SK-MEL-5 (cell line): ENCODE results near the gene ARHGEF6. TPM values are rescaled to one million over a fixed set of nuclear protein-coding genes. Genes with fewer than 3 reads are reported as not detected.

Experiments used
- DNase-seq: peaks from one replicate; pipeline ENCODE4 v3.0.0-alpha.2; 2016; ENCODE audit warnings: low read depth, low spot score
- in situ Hi-C: cut with HindIII; loops from 2 replicates; pipeline ENCODE4 v1.10.0; 2016; ENCODE audit warnings: low sequenced_read_pairs, high pct_unique_total_duplicates, low pct_unique_long_range_greater_than_20kb
- total RNA-seq: library from RNA; depleted of rRNA; stranded (reverse); fragments of >200 nt; shearing (Covaris generic); gene quantifications from 2 replicates; pipeline ENCODE4 v1.2.3, GENCODE V29; 2014

Gene ARHGEF6
- total RNA-seq, 1 experiment from 2014 or later, result 3.3 TPM

DNA sequence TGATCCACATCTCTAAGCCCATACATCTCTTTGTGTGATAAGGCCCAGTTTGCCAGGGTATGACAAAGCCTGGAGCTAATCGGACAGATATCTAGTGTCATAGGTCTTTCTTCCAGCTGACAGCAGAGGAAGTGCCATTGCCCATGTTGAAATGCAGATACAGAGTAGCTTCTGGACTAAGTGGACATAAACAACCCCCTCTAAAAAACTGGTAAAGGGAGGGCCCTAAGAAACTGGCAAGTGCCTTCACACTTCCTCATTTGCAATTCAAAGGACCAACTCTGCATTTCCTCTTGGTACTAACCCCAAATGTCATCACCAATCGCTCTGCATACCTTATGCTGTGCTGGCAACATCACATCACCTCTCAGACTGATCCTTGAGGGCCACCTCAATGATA, 20.8 kb downstream of the ARHGEF6 start:
- DNase-seq, result no peak
- in situ Hi-C loops, result no loop called here

DNA sequence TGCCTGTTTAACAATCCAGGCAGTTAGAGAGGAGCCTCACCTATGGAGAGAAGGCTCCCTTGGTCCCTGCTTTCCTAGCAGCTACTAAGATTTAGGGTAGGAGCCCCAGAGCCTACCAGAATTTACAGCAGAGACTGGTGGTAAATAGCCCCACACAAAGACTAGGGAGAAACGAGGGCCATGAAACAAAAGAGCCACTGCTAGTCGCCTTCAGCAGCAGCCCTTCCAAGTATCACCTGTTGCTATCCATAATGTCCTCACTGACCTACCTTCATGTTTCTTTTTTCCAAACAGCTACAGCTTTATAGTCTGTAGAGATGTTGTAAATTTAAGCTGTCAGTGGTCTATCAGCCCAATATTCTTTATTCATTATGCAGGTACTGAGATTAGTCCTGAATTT, 25.3 kb downstream of the ARHGEF6 start:
- no peak for DNase-seq
- in situ Hi-C loops, result no loop called here

DNA sequence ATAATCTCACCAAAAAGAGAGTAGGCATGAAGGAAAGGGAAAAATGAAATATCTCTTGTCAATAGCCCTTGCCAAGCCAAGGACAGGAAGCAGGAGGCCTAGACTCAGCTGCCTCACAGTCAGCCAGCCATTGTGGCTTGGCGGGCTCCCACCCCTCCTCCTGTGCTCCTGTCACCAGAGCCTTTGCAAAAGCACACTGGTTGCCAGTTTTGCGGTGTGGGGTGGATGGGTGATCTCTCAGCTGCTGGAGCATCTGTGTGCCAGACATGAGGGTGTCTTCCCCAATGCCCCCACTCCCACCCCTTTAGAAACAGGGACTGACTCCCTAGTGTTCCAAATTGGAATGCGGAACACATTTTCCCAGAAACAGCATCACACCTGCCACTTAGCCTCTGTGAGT, 26.1 kb downstream of the ARHGEF6 start:
- DNase-seq, result no peak
- in situ Hi-C loops, result no loop called here

DNA sequence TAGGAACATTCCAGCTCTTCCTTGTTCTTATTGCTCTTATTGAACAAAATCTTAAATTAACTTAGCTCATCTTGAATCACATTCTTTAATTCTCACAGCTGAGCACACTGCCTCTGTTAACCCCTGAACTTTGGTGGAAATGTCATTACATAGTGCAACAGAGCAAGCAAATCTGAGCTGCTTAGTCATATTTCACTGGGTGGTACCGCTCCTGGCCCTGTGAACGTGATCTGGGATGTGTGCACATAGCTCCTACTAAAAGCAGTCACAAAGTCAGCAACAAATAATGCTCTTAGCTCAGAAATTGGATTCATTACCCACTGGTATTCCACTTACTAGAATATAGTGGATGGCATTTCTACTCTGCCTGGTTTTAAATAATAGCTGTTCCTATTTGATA, 27.9 kb downstream of the ARHGEF6 start:
- DNase-seq, result no peak
- in situ Hi-C loops, result no loop called here

DNA sequence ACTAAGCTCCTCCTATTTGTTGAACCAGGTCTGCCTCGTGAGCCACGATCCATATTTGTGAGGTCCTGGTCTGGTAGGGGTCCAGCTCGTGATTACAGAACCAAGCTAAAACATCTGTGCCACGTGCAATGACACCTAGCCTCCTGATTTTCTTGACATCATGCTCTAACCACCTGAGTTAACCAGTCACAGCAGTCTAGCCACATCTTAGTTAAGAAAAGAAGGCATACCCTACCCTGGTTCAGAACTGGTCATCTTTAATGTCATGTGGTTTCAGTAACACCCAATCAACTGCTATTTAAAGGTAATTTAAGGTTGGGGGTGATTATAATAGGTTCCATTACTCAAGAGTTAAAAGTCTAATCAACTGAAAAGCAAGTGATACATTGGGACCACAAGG, 28.4 kb downstream of the ARHGEF6 start:
- no peak for DNase-seq
- in situ Hi-C loops, result no loop called here

DNA sequence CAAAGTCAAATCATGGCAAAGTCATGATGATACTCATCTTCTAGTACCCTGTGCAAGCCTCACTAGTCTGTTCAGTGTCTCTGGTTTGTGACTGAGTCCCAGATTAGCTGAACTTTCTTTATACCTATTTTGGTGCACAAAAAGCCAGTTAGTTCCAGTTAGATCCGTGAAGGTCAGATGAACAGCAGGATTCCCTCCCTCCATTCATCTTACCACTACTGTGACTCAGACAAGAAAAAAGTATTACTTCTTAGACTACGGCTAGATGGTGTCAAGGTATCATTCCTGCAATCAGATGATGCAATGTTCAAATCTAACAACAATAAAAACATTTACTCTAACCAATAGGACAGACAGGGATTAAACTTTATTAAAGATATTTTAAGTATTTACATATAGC, 30.4 kb downstream of the ARHGEF6 start:
- in situ Hi-C loops, result no loop called here
- no peak for DNase-seq

DNA sequence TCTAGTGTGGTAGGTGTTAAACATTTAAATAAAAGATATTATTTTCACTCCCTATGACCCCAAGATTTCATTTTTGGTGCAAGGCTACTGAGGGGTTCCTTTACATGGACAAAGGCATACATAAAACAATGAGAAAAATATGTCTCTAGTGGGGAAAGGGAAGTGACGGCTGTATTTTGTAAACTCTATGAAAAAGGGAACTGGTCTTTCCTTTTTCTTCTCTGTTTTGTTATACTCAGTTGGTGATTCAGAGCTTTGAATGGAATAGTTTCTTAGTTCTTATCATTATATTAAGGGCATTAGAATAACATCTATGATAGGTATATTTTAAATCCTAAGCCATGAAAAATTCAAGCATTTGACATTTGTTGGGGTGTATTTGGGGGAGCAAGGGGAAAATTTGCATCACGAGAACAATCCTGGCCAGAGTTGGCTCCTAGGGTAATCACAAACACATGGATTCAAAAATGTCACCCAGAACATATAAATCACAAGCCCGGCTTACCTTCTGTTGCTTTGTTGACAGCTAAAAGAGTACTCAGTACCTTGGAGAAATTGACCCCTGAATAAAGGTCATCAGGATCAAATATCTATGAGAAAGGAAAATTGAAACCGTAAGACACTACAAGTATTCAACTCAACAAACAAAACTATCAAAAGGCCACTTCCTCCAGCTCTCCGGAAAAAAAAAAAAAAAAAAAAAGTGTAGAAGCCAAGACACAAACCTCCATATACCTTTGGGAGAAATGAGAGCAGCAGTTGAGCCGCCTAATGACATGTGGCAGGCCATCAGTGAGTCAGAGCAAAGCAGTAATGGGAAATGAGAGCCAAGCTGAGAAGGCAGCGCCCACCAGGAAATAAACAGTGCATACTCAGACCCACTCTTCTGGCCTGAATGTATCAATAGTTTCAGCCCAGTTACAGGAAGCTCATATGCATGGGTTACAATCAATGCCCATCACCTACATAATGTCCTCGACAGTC, 33.4 kb downstream of the ARHGEF6 start:
- DNase-seq, result no peak
- in situ Hi-C loops, result no loop called here

DNA sequence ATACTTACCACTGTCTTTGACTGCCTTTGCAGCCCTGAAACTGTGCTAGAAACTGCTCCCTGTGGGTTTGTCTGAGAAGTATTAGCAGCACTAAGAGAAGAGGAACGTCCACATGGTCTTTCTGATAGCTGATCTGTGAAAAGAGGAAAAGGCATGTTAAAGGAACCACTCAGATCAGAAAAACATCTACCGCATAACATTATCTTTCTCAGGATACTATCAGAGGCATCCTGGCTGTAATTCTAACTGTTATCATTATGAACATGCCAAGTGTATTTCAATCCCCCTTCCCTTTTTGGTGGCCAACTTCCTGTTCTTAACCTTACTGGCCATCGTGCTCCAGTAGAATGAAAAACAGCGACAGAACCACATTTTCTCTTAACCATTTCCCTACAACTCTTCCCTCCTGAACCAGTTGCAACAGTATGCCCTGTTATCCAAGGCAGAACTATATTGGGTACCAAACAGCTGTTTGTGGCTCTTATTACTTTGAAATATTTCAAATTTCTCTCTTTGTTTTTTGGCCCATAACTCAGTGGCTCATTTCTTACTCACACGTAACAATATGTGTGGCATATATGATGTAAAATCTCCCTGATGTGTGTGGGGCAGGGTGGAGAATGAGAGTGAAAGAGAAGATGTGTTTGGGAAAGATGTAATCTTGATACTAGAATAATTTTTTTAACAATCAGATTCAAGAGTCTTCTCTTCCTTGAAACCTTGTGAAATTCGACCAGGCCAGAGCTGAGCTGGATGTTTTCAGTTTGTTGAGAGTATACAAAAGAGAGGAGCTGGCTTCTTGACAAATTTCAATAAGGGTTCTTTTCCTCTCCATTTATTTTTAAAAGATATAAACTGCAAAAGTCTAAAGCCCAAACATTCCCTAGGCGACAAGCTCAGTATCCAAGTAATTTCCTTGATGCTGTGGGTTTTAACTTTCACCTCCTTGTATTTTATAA, 35.2 kb downstream of the ARHGEF6 start:
- in situ Hi-C loops, result no loop called here

DNA sequence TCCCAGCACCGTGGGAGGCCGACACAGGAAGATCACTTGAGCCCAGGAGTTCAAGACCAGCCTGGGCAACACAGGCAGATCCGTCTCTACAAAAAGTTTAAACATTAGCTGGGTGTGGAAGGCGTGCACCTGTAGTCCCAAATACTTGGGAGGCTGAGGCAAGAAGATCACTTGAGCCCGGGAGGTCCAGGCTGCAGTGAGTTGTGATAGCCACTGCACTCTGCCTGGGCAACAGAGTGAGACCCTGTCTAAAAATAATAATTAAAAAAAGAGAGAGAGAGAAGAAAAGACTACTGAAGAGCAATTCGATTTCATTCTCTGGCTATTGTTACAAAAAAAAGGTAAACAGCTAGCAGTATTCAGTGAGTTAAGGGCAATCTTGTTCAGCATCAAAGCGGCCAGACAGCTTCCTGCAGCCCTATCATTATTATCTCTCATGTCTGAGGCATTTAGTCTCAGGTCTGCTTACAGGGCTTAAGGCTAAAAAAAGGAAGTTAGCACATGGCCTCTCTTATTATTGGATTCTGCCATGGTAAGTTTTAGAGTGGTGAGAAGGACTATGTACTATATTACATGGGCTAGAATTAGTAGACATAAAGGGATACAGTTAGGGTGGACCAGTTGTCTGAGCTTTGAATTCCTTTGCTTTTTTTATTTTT, 37.9 kb downstream of the ARHGEF6 start:
- in situ Hi-C loops, result no loop called here
- DNase-seq, result no peak

More for the DNA sequence above, 35.2 kb downstream of the ARHGEF6 start:
- no peak for DNase-seq

DNA sequence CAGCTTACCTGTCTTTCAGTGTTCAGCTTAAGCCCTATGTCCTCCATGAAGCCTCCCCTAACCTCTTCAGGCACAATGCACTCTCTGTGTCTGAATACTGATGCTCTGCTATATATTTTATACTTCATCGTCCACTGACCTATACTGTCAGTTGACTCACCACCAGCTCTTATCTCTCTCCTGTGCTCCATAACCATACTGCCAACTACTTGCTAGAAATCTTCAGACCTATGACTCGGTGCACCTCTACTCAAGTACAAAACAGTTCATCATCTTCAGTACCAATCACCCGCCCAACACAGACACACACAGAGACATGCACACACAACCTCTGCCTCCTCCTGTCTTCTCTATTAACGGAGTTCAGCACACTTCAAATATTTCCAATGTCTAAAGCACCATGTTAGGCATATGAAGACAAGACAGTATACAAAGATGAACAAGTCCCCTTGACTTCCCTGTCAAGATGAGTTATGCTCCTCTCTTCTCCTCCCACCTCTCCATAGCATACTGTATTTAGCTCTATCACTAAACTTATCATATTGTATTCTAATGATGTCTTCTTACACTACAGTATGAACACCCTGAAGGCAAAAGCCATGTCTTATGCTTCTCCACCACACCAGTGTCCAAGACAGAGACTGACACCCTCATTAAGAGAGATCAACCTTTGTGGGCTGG, 42.5 kb downstream of the ARHGEF6 start:
- in situ Hi-C loops, result no loop called here
- DNase-seq, result no peak

DNA sequence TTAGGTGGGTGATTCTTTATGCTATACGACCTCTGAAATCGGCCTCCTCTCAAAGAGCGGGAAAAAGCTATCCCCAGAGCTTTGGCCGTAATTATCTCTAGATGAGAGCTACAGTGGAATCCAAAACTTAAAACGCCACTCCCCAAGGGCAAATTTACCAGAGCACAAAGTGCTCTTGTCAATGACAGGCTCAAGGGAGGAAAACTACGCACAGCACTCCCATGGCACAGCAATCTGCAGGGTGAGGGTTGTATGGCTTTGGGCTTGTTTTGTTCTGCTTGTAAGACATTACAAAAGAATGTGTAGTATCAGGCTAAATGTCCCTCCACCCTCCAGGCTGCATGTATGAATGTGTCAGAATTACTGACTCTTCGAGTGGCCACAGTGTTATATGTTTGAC, 44.0 kb downstream of the ARHGEF6 start:
- in situ Hi-C loops, result no loop called here
- peak; percentile 91 for DNase-seq

DNA sequence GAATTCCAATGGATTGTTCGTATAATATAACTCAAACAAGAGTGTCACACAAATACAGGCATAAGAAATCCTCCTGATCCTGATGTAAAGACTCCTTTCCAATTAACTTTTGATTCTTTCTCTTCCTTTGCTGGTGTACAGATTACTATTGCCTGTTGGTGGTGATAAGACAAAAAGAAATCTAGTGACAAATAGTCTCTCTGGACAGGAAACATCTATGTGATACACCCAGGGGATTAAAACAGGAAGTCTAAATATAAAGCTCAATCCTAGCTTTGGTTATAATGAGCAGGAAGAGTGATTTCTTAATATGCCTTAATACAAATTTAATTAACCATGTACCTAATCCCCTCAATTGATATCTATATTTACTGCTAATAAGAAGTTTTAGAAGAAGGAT, 45.1 kb downstream of the ARHGEF6 start:
- in situ Hi-C loops, result no loop called here
- DNase-seq, result no peak

DNA sequence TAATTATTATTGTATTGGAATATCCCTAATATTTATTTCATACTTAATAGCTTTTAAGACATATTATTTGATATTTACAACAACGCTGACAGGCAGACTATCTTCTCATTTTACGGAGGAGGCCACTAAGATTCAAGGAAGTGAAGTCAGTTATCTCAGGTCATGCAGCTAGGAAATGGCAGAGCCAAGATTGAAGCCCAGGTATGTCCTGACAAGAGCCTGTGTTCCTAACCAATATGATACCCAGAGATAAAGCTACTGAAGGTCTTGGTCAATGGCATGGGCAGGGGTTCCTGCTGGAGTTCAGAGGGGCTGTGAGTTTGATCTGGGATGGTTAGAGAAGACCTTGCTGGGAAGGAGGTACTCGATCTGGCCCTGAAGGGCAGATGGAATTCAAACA, 47.1 kb downstream of the ARHGEF6 start:
- no peak for DNase-seq
- in situ Hi-C loops, result no loop called here

DNA sequence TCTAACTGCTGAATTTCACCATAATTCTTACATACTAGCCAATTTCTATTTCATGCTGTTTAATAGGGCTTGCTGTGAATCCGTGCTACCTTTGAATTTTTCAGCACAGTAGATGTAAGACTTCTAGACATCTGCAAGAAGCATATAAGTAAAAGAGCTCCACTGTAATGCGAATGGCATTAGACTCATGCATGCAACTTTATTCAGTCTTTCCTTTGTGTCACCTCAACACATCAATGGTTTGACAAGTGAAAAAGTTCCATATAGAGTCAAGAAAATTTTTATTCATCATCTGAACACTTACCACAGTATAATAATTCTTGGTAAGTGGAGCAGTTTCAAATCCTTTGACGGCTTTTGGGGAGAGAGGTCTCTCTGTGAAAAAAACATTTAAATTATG, 48.9 kb downstream of the ARHGEF6 start:
- no peak for DNase-seq
- in situ Hi-C loops, result no loop called here

DNA sequence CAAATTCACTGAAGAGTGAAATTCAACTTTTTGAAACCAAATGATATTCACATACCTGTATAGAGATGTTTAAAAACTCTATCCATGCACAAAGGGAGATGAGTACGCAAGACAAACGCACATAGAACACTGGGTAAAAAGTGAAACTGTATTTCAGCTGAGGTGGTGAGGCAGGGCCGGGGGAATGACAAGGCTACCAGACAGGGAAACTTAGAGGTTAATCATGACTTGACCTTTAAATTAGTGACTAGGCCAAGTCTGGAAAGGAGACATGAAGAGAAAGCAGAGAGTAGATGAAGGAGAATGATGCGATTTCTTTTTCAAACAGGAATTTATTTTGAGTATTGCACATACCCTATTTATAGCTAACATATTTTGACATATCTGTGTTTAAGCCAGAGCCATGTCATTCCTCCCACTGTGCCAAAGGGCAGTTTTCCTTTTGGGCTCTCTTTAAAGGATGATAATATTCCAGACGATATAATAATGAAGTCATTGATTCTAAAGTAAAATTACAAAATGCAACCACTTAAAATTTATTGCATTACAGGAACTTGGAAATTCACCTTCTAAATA, 49.4 kb downstream of the ARHGEF6 start:
- in situ Hi-C loops, result no loop called here
- DNase-seq, result no peak

DNA sequence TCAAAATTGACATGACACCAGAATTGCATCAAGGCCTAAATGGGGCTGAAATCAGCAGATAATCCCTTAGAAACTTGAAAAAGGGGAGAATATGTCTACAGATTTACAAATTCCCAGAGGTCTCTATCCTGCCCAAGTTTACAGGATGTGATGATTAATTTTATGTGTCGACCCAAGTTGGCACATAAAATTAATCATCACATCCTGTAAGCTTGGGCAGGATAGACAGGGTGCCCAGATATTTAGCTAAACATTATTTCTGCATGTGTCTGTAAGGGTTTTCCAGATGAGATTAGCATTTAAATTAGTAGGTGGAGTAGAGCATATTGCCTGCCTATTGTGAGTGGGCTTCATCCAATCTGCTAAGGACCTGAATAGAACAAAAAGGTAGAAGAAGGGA, 52.3 kb downstream of the ARHGEF6 start:
- in situ Hi-C loops, result no loop called here
- DNase-seq, result no peak

DNA sequence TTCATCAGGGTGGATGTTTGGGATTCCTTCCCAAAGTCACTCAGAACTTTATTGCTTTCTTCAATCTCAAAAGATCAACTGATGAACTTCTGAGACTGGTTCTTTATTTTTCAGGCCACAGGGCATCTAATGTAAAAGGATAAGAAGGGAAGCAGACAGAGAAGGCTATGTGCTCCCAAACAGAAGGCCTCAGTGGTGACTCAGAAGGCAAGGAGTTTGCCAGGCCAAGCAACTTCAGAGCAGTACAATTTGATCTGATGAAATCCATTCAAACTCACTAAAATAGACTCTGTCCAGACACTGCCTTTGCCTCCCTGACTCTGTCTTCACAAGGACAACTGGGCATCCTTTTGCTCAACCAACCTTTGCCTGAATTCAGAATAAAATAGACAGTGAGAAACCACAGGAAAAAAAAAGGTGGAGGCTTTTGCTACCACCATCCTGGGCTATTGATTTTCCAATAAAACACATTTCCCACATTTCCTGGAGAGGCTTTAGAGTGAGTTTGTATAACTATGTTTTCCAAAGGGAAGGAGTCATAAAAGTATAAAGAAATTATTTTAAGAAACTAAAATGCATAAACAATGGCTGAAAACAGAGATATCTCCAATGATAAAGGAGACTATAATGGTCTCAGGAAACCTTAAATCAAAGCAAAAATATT, 55.2 kb downstream of the ARHGEF6 start:
- in situ Hi-C loops, result no loop called here
- peak; percentile 95 for DNase-seq
